Non-pigmented ciliary epithelial cell (primary cell): Measurements from ENCODE around the gene SPRTN.
"Not testable (repeated sequence)": the region's sequence is repeated elsewhere in the genome, so short reads cannot be mapped to it uniquely, and the experiment has no call there.

Experiments
- DNase-seq: peaks from one replicate; pipeline ENCODE4 v3.0.0-alpha.2; 2010; ENCODE audit warnings: low read depth

SPRTN gene

DNA sequence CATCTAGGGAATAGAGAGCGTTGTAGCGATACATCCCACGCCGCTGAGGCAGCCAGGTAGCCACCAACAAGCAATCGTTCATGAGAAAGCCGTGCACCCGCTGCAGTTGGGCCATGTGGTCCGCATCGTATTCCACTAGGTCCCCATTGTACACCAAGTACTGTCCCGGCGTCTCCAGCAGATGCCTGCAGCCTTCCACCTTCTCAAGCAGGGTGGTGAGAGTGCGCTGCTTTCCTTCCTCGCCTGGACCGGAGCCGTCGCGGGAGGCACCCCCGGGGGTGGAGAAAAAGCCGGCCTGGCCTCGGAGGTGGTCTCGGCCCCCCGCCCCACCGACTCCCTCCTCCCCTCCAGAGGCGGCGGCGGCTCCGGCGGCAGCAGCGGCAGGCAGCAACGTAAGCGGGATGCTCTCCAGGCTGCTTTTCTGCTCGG, 1.0 kb upstream of the SPRTN start:
- DNase-seq: no peak

DNA sequence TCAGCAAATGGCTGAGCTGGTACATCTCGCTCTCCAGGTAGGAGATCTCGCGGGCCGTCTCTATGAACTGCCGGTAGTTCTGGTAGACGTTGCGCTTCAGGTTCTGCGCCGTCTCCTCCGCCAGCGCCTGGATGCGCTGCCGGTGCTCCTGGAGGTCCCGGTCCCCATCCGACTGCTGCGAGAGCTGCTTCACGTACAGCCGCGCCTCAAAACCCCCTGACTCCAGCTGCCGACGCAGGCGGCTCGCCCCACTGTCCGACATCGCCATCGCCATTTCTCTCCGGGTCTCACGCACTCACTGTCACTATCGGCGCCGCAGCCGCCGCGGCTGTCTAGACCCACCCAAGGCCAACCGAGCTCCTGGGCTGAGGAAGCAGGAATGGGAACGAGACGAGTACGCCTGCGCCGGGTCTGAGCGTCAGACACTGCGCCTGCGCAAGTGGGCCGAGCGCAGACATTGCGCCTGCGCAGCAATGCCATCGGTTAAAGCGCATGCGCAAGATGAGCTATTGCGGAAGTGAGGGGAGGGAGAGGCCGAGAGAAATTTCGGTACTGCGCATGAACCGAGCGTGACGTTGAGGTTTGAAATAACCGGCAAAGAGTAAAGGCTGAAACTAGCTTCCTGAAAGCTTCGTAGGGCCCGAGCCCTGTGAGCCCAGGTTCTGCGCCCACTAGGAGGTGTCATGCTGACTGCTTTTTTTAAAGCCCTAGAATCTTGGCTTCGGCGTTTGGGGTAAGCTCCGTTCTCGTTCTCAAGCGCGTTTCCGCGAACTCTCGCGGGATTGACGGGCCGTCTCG, 422 bp upstream of the SPRTN start, which contains the start of gene EXOC8:
EXOC8 (minus strand) TSS at position 381 of the 798 bp plus-strand sequence; CDS start at position 274, 107 bp downstream.
- DNase-seq: peak; percentile 80

DNA sequence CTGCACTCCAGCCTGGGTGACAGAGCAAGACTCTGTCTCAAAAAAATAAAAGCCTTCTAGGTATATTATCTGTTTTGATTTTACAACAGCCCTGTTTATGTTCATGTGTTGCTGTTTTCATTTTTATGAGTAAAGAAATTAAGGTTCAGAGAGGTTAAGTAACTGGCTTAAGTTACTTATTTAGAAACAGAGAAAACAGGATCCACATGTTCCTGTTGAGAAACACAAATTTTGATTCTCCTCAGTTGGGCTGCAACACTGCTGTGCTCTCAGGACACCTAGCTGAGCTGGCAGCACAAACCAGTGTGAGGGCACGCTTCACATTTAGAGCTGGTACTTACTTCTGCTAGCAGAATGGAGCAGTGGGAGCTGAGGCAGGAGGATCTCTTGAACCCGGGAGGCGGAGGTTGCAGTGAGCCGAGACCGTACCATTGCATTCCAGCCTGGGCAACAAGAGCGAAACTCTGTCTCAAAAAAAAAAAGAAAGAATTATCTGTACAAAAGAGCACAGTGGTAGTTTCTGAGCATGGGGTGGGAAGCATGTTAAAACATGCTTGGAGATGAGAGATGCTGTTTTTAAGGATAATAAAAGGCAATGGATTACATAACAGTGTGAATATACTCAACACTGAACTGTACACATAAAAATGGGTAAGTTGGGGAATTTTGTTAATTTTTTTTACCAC, 2.4 kb downstream of the SPRTN start:
- DNase-seq: no peak

DNA sequence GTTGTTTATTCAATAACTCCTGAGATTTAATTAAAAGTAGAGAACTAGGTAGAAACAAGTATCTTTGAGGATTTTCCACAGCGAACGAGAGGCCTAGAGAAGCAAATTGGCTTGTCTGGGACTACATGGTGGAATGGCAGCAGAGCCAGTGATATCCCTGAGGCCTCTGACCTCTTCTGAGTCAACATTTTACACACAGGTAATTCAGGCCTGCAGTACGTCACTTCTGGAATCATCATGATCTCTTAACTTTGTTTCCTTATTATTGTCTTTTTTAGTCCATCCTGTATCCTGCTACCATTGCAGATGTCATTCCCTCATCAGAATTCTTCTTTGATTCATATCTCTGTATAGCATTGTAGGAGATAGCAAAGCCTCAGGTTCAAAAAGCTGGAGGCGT, 9.9 kb downstream of the SPRTN start:
- no peak for DNase-seq

DNA sequence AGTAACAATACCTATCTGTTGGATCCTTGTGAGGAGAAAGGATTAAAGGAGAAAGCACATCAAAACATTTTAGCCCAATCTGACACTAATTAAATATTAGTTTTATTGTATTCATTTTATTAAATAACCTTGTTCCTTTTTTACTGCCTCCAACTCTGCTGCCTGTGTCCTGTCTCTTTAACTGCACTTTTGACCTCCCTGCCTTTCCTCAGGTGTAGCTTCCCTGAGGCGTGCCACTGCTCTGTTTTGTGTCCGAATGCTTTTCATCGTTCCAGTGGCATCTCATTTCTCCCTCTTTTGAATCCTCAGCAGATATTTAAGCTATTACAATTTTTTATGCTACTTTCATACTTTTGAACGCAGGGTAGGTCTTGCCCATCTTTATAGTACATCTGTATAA, 10.3 kb downstream of the SPRTN start:
- DNase-seq: no peak

DNA sequence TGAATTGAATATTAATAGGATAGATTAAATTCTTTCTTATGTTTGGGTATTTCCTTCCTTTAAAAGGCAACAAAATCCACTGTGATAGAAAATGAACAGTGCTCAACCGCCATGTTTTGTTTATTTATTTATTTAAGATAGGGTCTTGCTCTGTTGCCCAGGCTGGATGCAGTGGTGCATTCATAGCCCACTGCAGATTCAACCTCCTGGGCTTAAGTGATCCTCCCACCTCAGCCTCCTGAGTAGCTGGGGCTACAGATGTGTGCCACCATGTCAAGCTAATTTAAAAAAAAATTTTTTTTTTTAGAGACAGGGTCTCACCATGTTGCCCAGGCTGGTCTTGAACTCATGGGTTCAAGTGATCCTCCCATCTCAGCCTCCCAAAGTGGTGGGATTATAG, 10.8 kb downstream of the SPRTN start:
- DNase-seq: not testable (repeated sequence)

DNA sequence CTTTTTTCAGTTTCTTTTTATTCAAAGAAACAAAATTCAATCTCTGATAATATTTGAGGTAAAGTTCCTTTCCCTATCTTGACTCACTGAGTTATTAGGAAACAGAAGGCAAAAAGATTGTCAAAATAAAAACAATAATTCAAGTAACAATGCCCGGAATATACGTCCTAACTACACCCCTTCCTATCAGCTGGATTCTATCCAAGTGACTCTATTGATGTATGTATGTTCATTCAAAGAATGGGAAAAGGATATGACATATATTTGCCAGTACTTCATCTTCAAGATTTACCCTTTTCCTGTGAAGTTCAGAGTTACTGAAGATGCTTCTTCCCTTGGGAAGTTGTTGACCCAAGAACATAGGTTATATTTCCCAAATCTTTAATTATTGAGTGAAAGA, 13.7 kb downstream of the SPRTN start:
- DNase-seq: no peak

DNA sequence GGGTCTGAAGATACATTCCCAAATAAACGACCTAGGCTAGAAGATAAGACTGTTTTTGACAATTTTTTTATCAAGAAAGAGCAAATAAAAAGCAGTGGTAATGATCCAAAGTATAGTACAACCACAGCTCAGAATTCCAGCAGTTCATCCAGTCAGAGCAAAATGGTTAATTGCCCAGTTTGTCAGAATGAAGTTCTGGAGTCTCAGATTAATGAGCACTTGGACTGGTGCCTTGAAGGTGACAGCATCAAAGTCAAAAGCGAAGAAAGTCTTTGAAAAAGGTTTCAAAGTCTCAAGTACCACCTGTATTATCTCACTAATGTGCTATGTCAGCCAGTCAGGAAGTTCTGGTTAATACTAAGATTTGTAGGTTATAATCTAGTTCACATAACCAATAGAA, 15.0 kb downstream of the SPRTN start:
- no peak for DNase-seq

DNA sequence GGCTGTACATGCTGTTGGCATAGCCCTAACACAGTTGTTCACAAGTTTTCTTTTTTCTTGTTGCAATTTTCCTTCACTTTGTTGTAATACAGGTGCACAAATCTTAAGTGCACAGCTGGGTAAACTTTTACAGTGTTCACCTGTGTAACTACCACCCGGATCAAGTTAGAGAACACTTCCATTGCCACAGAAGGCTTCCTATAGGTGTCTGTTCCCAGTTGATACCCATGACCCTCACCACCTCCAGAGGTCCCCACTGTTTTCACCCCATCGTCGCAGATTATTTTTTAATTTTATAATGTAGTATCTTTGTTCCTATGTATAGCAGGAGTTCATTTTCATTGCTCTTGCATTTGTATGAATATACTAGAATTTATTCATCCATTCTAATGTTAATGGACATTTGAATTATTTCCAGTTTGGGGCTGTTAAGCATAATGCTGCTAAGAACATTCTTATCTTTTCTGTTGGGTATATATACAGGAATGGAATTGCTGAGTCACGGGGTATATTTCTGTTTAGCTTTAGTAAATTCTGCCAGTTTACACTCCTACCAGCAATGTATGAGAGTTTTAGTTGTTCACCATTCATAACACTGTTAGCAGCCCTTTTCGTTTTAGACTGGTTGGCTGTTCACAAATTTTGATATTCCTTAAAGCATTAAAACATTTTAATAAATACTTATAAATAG, 16.4 kb downstream of the SPRTN start:
- DNase-seq: peak; percentile 23

DNA sequence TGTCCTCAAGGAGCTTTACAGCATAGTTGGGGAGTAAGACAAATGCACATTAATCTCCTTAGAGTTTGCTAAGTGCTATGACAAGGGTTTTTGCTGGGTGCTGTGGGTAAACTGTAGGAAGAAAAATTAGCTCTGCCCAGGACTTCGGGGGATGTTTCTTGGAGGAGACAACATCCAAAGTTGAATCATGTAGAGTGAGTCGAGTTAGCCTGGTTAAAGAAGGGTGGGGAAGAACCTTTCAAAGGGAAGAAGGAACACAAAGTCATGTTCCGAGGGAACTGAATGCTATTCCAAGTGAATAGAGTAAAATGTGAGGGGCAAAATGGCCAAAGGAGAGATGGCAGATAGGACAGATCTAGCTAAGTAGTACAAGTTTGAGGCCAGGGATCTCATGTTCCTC, 17.1 kb downstream of the SPRTN start:
- DNase-seq: no peak

DNA sequence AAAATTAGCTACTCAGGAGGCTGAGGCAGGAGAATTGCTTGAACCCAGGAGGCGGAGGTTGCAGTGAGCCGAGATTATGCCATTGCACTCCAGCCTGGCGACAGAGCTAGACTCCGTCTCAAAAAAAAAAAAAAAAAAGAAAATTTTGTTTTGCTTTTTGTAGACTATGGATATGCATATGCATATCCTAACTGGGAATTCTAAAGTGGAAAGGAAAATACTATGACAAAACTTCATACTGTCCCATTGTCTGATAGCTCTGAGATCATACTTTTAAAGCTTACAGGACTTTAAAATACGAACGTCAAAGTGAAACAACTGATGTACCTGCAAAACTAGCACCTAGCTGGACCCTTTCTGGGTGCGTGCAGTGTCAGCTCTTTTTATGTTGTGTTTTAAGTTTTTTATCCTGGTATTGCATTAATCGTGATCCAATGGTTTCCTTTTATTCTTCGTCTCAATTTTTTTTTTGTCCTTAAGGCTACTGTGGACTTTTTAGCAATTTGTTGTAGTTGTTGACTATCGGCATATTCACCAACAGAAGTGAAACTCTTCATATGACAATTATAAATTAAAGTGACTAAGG, 19.2 kb downstream of the SPRTN start:
- no peak for DNase-seq

DNA sequence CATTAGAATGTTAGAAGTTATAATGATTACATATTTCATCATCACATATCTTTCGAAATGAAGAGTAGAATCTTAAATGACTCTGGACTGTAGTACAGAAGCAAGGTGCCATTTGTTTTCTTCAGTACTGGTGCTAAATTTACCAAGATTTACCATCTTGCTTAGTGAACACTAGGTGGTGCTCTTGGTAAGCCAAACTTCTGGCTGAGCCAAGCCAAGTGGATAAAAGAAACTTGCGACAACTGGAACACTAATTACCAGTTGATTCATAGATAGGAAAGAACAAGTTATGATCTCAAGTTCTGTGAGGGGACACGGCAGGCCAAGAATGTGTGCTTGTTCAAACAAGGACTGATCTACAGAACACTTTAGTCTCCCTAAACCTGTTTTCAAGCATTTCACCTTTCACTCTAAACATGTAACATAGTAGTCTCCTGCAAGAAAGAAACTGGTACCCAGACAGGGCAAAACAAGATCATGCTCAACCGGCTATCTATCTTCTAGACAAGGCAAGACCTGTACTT, 19.8 kb downstream of the SPRTN start:
- DNase-seq: peak; percentile 23

DNA sequence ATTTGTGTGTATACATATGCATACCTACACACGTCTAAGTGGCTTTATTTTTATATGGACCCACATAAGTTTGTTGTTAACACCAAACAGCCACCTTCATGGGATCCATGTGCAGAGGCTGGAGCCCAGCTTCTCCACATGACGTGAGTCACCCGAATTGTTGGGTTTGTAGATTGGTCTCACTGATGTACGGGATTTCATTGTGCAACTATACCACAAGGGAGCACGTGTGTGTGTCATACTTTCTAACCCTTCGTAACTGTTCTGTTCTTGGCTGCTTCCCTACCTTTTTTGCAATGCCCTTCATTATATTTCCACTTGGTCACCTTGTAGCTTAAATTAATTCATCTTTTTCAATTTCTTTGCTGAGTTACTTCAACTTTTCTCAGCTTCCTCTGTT, 21.0 kb downstream of the SPRTN start:
- peak; percentile 87 for DNase-seq

DNA sequence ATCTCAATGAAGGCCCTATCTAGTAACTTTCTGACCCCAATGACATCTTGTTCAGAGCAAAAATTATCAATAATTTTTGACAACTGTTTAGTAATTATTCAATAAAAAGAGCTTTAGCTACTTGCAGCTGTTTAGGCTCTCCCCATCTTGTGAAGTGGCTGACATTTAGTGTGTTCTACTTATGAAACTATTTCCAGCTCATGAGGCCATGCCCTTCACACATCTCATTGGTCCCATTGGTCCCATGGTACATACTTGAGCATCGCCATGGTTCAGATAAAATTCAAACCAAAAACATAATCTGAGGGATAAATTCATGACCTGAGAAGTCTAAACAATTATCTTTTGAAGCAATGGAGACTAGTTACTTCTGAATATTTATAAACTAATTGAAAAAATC, 24.2 kb downstream of the SPRTN start:
- no peak for DNase-seq

DNA sequence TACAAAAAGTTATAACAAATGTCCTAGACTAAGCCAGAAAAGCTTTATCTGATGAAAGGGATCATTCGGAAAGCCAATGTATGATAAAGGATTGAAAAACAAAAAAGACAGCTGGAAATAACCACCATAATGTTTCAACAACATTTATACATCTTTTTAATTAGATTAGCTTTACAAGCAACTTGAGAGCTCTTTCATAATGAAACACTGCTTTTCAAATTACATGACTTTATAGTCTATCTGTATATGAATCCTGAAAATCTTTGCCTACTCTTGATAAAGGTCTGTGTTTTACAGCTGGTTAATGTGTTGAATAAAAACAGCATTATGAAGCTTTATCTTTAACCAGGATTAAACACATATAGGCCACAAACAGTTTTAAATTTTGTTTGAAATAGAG, 25.5 kb downstream of the SPRTN start:
- DNase-seq: no peak

DNA sequence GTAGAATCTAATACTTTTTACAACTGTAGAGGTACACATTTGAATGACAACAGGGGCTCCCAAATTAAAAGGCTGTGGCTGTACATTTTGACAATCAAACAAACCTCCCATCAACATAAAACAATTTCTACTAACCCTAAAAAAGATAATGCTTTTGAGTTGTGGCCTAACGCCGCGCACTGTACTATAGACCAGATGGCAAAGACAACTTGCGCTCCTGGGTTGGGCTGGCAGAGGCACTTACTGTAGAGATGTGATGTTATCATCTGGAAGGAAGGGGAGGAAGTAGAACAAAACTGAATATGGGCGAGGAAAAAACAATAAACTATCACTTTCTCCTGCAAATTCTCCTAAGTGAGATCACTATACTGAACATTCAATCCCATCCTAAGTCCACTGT, 26.1 kb downstream of the SPRTN start:
- DNase-seq: no peak

DNA sequence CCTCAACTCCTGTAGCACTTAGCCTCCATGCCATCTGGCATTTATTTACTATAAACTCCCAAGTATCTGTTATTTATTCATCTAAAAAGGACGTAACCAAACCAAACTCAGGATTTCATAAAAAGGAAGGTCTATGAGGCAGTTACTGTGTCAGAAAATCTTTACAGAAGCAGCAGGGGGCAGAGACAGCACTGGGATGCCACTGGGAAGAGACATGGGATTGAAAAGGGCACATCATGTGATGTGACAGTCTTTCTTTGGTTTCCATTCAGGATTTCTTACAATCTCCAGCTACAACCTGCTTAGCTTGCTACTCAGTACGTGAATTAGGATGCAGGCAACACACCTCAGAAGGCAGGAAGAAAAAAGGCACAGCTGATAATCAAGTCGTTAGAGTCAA, 31.2 kb downstream of the SPRTN start:
- no peak for DNase-seq

DNA sequence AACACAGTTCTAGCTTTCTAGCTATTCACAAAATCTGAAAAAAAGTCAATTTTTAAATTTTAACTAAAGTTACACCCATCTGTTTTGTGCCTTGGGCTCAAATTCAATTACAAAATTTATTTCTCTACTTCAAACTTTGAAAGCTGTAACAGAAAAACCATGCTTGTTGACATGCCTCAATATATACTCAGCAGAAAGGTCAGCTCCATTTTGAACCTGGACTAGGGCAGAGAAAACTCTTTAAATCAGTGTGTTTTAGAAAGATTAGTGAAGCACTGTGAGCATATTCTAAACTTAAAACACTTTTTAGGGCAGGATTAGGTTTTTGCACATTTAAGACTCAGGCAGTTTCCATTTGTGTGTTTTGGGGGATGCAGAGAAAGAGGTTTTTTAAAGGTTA, 34.4 kb downstream of the SPRTN start:
- DNase-seq: no peak

DNA sequence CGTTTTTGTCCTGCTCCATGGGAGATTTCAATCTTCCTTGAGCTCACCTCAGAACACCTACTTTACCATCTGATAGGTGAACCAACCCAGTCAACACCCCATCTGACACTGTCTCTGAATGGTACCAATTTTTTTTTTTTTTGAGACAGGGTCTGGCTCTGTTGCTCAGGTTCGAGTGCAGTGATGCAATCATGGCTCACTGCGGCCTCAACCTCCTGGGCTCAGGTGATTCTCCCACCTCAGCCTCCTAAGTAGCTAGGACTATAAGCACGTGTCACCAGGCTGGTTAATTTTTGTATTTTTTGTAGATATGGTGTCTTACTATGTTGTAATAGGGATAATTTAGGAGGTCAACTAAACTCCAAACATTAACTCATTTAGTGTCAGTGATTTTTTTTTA, 36.3 kb downstream of the SPRTN start:
- DNase-seq: no peak

DNA sequence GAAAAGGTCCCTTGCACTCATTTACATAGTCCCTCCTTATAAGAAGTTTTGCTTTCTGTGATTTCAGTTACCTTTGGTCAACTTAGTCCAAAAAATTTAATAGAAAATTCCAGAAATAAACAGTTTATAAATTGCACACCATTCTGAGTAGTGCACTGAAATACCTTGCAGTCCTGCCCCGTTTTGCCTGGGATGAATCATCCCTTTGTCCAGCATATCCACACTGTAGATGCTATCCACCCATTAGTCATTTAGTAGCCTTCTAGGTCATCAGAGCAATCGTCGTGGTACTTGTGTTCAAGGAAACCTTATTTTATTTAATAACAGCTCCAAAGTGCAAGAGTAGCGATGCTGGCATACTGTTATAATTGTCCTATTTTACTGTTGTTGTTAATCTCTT, 38.0 kb downstream of the SPRTN start:
- DNase-seq: no peak

DNA sequence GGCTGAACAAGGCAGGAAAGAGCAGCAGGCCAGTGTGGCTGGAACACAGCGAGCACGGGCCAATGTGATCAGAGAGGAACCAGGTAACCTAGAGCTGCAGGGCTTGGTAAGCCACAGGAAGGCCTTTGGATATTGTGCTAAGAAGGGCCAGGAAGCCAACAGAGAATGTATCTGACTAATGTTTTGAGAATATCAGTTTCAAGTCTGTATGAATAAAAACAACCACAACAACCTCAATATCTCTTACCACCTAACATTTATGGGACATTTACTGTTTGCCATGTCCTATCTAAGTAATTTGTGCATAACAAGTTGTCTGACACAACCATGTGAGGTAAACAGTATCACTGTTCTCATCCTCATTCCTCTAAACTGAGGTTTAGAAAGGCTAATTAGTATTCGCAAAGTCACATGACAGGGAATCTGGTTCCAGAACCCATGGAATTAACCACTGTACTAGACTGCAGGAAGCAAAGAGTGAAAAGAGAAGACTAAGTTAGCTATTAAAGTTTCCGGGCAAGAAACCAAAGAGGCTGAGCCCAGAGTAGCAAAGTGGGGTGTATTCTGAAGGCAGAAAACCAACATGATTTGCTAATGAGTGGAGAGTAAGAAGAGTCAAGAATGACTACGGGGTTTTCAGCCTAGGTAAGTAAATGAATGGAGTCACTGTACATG, 38.9 kb downstream of the SPRTN start:
- DNase-seq: no peak

DNA sequence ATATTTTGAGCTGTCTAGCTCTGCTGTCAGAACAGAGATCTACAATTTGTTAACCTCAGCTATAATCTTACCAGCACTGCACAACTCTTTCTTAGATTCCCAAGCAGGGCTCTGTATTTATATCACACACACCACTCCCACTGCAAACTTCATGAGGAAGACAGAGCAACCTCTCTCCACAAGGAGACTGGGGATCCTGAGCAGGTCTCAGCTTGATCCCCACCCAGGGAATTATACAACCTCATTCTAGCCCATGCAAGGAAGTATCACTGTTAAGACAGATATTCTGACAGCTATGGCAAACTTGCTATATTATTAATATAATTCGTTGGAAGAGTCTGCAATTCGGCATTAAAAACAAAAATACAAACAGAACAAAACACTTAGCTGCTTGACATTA, 43.6 kb downstream of the SPRTN start:
- DNase-seq: no peak
